Colonic mucosa (tissue), 4 donors: ENCODE results near the gene ST3GAL5. TPM values are rescaled to one million over a fixed set of nuclear protein-coding genes. Genes with fewer than 3 reads are reported as not detected.

Experiments used
- DNase-seq: peaks from one replicate; pipeline ENCODE4 v3.0.0-alpha.2; 2020
- H3K27ac ChIP-seq: fragments of 200-600 bp; one replicate; pipeline ENCODE4 v1.8.0; 2021
- H3K27me3 ChIP-seq: fragments of 200-600 bp; one replicate; pipeline ENCODE4 v1.8.0; 2021
- H3K36me3 ChIP-seq: fragments of 200-600 bp; one replicate; pipeline ENCODE4 v1.8.0; 2021
- H3K4me1 ChIP-seq: fragments of 200-600 bp; one replicate; pipeline ENCODE4 v1.8.0; 2021; ENCODE audit warnings: mild to moderate bottlenecking
- H3K4me3 ChIP-seq: fragments of 200-600 bp; one replicate; pipeline ENCODE4 v1.8.0; 2021
- H3K9ac ChIP-seq, 2 donors: one replicate each; pipeline ENCODE4 v1.7.0; 2013; ENCODE audit warnings: control low read depth in 2 of 2, low read depth in 2 of 2, low read length in 2 of 2
- H3K9me3 ChIP-seq: fragments of 200-600 bp; one replicate; pipeline ENCODE4 v1.8.0; 2021
- intact Hi-C: fragments of 100-400 bp; cut with DNase I; formaldehyde crosslinking; loops from one replicate; pipeline ENCODE4 v1.14.1; 2022
- total RNA-seq, 2 donors: library from RNA; stranded (reverse); fragmentation: NEBNext Ultra II Directional in 1 of 2; extraction: Animal tissue kit (Norgen Biotek cat#: 25700) in 1 of 2; gene quantifications; one replicate each; pipeline ENCODE4 v1.2.1, GENCODE V29; 2021
- TF ChIP-seq, protein P1 (sequence below): fragments of 200-600 bp; IDR thresholded peaks from one replicate; pipeline ENCODE4 v1.8.0; 2022; ENCODE audit warnings: antibody characterized with exemption, mild to moderate bottlenecking
- donor health status: healthy.
- donor health status: DM: no; HTN: no; CAD: no.
- donor health status: DM: no; HTN: no; CAD: no.

The ST3GAL5 gene
- total RNA-seq, 2 donors from 2014 or later, result 2.6 to 3.5 TPM

DNA sequence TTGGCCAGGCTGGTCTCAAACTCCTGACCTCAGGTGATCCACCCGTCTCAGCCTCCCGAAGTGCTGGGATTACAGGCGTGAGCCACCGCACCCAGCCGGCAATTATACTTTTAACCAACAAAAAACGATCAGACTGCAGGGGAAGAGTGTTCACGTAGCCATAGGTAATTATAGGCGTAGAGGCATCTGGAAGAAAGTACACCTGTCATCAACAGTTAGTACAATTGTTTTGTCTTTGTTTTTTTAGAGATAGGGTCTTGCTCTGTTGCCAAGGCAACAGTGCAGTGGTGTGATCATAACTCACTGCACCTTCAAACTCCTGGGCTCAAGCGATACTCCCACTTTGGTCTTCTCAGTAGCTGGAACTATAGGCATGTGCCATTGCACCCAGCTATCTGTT lies 20.0 kb downstream of the ST3GAL5 start:
- no peaks in the 10 kb centered on the region for H3K36me3 ChIP-seq
- TF ChIP-seq, protein P1, sequence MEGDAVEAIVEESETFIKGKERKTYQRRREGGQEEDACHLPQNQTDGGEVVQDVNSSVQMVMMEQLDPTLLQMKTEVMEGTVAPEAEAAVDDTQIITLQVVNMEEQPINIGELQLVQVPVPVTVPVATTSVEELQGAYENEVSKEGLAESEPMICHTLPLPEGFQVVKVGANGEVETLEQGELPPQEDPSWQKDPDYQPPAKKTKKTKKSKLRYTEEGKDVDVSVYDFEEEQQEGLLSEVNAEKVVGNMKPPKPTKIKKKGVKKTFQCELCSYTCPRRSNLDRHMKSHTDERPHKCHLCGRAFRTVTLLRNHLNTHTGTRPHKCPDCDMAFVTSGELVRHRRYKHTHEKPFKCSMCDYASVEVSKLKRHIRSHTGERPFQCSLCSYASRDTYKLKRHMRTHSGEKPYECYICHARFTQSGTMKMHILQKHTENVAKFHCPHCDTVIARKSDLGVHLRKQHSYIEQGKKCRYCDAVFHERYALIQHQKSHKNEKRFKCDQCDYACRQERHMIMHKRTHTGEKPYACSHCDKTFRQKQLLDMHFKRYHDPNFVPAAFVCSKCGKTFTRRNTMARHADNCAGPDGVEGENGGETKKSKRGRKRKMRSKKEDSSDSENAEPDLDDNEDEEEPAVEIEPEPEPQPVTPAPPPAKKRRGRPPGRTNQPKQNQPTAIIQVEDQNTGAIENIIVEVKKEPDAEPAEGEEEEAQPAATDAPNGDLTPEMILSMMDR, result no peak
- intact Hi-C loops, result no loop called here
- no peaks in the 10 kb centered on the region for H3K27me3 ChIP-seq
- no peak overlapping the region for H3K9ac ChIP-seq
- no peaks in the 10 kb centered on the region for H3K9me3 ChIP-seq
- H3K4me1 ChIP-seq, result no peaks in the 10 kb centered on the region
- no peak for DNase-seq
- H3K27ac ChIP-seq, result no peak overlapping the region
- no peak overlapping the region for H3K4me3 ChIP-seq

GRCh38 chr2:85867556-85868292 lies 21.1 kb downstream of the ST3GAL5 start:
- no peak overlapping the region for H3K4me3 ChIP-seq
- TF ChIP-seq, protein P1, result no peak
- H3K27ac ChIP-seq, result no peak overlapping the region
- no peaks in the 10 kb centered on the region for H3K27me3 ChIP-seq
- H3K9ac ChIP-seq, result no peak overlapping the region
- DNase-seq, result no peak
- no peaks in the 10 kb centered on the region for H3K9me3 ChIP-seq
- no peaks in the 10 kb centered on the region for H3K36me3 ChIP-seq
- intact Hi-C loops, result no loop called here
- H3K4me1 ChIP-seq, result no peaks in the 10 kb centered on the region

- H3K27me3 ChIP-seq, result no peaks in the 10 kb centered on the region
- H3K27ac ChIP-seq, result no peak overlapping the region
- H3K9ac ChIP-seq, result no peak overlapping the region
- no peaks in the 10 kb centered on the region for H3K9me3 ChIP-seq
- H3K4me3 ChIP-seq, result no peak overlapping the region
- H3K36me3 ChIP-seq, result no peaks in the 10 kb centered on the region
- intact Hi-C loops, result no loop called here
- H3K4me1 ChIP-seq, result no peaks in the 10 kb centered on the region
- DNase-seq, result no peak
- TF ChIP-seq, protein P1, result no peak
Observed at GRCh38 chr2:85867121-85867520, 21.7 kb downstream of the ST3GAL5 start.

DNA sequence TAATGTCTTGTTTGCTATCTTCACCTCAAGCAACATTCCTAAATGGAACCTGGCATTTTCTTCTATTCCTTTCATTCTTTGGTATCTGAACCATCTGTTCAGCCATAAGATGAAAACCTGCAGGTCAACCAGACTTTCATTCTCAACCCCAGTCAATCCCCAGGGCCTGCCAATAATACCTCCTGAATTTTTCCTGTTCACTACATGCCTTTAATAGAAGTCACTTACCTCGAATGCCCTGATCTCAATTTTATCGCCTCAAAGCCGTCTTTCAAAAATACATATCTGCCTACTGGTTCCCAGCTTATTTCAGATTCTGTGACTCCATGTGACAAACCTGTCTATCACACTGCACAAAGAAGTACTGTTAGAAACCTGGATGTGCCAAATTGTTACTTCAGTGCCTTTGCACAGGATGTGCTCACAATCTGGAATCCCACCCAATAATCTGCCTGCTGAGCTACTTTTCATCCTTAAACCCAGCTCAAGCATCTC lies 22.6 kb downstream of the ST3GAL5 start:
- Histone ChIP-seq H3K4me3 (no peak overlapping the region), H3K9ac (no peak overlapping the region), H3K27ac (no peak overlapping the region), H3K4me1 (no peaks in the 10 kb centered on the region), H3K9me3 (no peaks in the 10 kb centered on the region), H3K36me3 (no peaks in the 10 kb centered on the region), H3K27me3 (no peaks in the 10 kb centered on the region)
- TF ChIP-seq, protein P1, result no peak
- no peak for DNase-seq
- intact Hi-C loops, result no loop called here

GRCh38 chr2:85865539-85866164 lies 23.1 kb downstream of the ST3GAL5 start:
- no peak for DNase-seq
- intact Hi-C loops, result no loop called here
- Histone ChIP-seq H3K36me3 (no peaks in the 10 kb centered on the region), H3K4me1 (no peaks in the 10 kb centered on the region), H3K9me3 (no peaks in the 10 kb centered on the region), H3K27me3 (no peaks in the 10 kb centered on the region), H3K9ac (no peak overlapping the region), H3K4me3 (no peak overlapping the region), H3K27ac (no peak overlapping the region)
- TF ChIP-seq, protein P1, result no peak
